GM21529 (cell line): ENCODE data around the gene ARHGEF4.
"Not testable (repeated sequence)": the region's sequence is repeated elsewhere in the genome, so short reads cannot be mapped to it uniquely, and the experiment has no call there.

Experiments used
- ATAC-seq: cut with Tn5 transposase; IDR thresholded peaks from one replicate; pipeline ENCODE4 v1.9.1; 2021; ENCODE audit not compliant: unreplicated experiment

ARHGEF4 gene

DNA sequence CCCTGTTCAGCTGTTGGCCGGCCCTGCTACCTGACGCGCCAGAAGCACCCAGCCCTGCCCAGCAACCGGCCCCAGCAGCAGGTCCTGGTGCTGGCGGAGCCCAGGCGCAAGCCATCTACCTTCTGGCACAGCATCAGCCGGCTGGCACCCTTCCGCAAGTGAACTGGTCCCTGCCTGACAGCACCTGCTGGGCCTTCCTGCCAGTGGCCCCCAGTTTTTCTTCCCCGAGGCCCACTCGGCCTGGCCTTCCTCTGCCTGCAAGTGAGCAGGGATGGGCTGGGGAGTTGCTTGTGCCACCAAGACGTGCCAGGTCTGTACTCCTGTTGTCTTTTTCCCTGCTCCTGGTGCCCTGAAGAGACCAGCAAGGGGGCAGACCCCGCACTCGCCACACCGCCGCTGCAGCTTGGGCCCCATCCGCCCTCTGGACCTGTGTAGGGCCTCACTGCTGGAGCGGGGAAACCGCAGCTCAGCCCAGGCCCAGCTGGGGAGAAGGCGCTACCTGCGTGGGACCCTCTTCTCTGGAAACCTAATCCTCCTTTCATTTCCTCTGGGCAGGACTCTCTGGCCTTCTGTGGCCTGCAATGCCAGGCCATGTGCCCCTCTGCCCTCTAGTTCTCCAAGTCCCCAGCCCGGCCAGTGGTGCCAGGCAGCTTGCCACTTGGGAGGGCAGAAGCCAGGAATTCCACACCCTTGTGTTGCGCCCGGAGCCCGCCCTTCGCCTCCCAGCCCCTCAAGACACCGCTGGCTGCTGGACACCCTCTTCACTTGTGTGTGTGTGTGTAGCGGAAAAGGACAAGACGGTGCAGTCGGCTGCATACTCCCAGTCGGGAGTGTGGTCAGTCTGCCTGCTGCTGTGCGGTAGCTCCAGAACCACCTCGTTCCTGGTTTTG lies 209.6 kb downstream of the ARHGEF4 start:
- ATAC-seq = no peak

DNA sequence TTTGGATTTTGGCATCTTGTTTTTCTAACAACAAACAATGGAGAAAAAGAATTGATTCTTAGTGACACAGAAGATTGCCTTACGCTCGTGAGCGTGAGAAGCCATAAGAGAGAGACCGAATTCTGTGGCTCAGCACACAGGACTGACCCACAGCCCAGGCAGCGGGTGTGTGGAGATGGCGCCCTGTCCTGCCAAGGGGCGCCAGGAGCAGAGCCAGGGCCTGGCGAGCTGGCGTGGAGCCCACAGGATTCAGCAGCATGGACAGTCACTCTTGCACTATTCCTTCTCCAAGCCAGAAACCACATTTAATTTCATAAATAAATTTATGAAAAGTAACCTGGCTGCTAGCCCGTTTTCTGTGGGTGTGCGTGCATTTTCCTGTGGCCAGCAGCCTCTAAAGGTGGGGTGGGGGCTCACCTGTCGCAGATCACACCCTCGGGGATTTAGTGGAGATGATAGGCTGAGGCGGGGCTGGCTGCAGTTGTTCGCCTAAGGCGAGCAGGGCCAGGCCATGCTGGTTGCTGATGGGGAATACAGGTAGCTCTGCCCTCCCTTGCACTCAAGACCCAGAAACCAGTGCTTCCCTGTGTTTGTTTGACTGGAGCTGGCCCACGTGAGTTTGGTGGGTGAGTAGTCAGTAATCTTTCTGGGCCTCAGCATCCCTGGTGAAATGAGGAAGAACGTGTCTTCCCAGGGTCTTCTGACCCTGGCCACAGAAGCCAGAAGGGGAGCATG lies 210.4 kb downstream of the ARHGEF4 start:
- ATAC-seq = no peak

- no peak for ATAC-seq
These were observed 211.3 kb downstream of the ARHGEF4 start for GRCh38 chr2:131047920-131048560.

DNA sequence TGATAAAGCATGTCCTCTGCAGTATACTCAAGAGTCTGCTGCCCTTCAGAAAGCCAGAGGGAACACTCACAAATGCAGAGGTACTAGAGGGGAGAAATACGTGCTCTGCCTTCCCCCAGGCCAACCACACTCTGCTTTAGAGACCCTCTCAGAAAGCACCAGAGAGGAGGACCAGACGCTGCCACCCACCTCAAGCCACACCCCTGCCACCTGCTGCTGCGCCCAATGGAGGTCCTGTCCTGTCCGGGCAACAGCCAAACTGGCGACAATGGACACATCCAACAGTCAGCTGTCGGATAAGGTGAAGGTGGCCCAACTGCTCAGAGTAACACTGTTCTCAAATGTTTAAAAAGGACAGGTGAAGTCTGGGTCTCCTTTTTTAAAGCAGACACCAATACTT lies 211.9 kb downstream of the ARHGEF4 start:
- no peak for ATAC-seq

DNA sequence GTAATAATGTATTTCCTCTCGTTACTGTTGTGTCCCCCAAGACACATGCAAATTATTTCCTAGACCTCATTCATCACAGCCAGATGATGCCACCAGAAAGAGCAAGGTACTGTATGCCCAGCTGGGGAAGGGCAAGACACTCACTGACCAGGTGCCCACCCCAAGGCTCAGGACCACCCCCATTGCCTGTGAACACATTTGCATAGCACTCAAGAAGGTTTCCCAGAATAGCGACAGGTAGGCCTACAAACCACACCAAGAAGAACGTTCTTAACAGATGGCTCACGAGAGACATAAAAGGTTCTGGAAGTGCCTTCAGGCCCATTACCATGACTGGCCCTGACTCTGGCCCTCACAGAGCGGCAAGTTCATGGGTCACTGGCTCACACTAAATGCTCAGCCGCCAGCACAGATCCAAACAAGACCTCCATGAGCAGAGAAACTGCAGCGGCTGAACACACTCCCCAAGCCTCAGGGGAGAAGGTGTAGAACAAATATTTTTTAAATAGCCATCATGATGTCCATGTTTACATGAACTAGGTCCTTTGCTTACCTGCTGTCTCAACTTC lies 212.5 kb downstream of the ARHGEF4 start:
- ATAC-seq = no peak

GRCh38 chr2:131050896-131051295 lies 214.2 kb downstream of the ARHGEF4 start:
- ATAC-seq = no peak

GRCh38 chr2:131052741-131053263 lies 216.1 kb downstream of the ARHGEF4 start:
- no peak for ATAC-seq

DNA sequence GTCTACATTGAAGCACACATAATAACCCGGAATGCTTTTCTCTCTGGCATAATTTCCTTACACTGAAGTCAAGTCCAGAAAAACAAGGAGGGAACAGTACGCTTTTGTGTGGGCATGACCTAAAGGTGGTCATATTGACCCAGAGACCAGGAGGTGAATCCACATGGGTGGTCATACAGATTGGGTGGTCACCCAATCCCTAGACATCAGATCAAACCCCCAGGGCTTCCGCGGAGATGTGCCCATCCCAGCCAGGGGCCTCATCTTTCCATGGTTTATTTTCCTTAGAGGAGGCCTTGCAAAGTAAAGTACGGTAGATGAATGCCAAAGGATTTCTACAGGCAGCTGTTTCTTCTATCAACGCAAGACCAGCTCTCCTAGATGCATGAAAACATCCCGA lies 217.8 kb downstream of the ARHGEF4 start:
- ATAC-seq = no peak

GRCh38 chr2:131055169-131056065 lies 218.7 kb downstream of the ARHGEF4 start:
- no peak for ATAC-seq

DNA sequence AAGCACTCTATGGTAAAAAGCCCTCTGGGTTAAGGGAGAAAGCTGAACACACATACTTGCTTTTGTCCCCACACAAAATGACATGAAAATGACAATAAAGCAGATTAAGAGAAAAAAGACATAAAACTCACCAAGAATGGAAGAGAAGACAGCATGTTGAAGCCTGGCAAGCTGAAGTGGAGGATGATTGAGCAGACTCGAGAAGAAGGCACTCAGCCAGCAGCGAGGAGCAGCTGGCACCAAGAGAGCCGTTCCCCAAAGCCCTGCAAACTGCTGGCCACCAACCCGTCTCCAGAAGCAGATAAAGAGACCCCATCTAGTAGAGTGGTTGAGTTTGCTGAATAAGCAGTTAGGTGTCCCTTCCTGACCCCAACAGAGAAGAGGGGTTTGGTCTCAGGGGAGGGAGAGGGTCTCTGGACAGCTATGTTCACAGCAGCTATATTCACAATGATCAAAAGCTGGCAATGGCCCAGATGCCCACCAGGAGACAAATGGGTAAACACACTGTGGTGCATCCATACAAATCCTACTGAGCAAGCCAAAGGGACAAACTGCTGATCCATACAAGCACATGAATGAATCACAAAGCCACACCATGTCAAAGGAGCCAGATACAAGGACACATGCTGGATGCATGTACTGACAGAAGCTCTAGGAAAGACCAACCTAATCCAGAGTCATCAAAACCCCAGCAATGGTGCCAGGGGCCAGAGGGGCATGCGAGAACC lies 219.7 kb downstream of the ARHGEF4 start:
- ATAC-seq = no peak

- ATAC-seq = no peak
These were observed 220.2 kb downstream of the ARHGEF4 start for GRCh38 chr2:131056932-131057287.

DNA sequence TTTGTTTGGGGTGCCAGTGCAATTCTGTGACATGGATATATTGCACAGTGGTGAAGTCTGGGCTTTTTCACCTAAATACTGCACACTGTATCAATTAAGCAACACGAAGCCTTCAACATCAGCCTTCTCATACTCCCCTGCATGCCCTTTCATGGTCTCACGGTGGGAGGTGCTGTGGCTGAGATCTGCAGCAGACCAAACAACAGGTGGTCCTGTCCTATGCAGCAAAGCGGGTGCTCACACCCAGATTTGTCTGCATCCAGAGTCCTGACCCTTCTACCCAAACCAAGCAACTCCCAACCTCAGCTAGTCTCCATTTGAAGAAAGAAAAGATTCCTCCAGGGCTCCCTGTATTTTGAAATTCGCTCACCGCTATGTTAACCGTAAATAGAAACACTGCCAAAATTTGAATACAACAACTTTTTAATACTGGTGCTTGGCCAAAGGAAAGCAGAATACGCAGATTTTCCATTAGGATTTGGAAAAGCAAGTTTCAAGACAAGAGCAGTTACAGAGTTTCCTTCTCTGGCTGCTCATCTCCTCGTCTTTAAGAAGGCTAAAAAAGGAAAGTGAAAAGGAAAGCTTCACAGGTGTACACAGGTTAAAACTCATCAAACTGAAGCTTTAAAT lies 221.6 kb downstream of the ARHGEF4 start:
- ATAC-seq = no peak

- no peak for ATAC-seq
These were observed 222.2 kb downstream of the ARHGEF4 start for GRCh38 chr2:131058920-131059319.

GRCh38 chr2:131063501-131064283 lies 227.0 kb downstream of the ARHGEF4 start:
- ATAC-seq = no peak

DNA sequence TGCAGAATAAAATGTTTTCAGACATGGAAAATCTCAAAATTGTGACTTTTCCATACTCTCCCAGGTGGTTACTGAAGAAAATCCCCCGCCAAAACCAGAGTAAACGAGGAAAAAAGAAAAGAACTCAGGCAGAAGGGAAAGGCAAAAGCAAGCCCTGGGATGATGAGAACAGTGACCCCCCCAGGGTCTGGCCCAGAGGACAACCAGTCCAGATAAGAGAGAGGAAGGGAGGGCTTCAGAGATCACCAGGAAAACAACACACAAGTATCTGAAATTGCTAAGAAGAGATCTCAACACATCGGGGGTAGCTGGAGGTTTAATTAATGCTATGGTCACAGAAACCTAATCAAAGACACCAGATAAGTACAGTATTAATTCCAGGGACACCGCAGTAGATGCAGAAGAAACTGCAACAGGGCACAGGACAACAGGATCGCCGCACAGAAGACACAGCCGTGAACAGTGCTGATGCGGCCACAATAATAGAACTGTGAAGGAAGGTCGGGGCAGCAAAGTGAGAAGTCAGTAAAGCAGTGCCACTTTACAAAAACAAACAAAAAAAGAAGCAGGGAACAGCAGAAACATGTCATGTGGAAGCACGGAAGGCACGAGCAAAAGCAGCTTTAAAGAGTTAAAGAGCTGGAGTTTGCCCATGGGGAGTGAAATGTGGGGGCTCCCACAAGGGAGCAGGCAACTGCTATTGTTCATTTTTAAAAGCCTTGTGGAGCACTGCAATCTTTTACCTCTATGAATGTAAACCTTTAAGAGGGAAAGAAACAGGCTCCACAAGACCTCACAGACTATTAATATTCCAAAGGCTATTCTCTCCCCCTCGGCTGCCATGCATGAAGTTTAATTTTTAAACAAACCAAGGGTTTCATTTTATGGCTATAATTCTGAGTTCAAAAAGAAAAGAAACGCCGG lies 228.1 kb downstream of the ARHGEF4 start:
- ATAC-seq = no peak

DNA sequence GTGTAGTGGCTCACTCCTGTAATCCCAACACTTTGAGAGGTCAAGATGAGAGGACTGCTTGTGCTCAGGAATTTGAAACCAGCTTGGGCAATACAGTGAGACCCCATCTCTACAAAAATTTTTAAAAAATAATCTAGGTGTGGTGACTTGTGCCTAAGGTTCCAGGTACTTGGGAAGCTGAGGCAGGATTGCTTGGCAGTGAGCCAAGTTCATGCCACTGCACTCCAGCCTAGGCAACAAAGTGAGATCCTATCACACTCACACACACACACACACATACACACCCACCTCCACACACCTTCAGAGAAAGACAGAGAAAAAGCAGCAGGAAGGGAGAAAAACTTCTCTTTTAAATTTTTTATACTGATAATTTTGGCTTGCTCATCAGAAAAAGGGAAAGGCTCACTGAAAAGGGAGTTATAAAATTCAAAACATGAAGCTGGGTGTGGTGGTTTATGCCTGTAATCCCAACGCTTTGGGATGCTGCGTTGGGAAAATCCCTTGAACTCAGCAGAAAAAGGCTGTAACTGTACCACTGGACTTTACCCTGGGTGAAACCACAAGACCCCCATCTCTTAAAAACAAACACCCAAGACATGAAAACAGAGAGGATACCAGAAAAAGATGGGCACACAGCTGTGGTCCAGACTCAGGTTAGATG lies 230.9 kb downstream of the ARHGEF4 start:
- no peak for ATAC-seq

- not testable (repeated sequence) for ATAC-seq
These were observed 231.5 kb downstream of the ARHGEF4 start for GRCh38 chr2:131068172-131068571.
